ENCODE data around the gene RC3H2. TPM values are rescaled to one million over a fixed set of nuclear protein-coding genes. Genes with fewer than 3 reads are reported as not detected.

RC3H2 gene
- 42.7 and 43.7 TPM in 2 replicates for total RNA-seq
- 17.8 and 22.3 TPM in 2 replicates for polyA plus RNA-seq

DNA sequence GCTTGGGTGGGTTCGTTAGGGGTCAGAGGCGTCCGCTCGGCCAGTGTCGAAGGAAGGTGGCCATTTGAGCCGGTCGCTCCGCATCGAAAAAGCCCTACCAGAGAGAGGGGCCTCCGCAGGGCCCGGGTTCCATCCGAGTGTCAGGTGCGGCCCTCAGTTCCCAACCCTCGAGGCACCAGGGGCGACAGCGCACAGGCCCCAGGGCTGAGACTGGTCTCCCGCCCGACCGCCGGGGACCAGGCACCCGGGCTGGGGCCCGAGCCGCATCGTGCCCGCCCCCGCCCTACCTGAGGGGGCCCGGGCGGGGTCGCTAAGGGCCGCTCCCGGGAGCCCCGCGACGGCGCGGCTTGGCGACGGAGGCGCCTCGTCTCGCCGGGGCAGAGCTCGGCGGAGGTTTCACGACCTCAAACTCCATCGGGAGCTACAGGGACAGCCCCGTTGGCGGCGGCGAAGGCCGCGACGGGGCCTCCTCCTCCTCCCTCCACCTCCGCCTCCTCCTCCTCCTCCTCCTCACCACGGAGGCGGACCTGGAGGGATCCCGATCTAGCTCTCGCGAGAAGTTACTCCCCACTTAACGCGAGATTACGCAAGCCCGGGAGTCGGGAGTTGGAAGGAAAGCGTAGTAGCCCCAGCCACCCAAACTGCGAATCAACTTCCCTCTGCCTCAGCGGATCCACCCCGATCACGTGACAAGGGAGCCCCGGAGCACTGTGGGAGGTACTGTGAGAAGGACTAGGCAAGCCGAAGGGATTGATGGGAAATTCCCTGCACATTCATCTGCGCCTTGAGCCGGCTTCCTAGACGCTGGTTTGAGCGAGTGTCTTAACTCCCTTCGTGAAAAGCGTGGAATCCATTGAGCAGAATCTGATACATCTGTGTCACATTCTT, at the start of gene RC3H2:
TSS of gene RC3H2 (minus strand) at position 537 of the 888 bp plus-strand sequence. CDS start 7,850 bp downstream, outside the sequence.
- 1% methylated on average over 52 of the region's 77 CpGs for WGBS (ENCODE audit: low lambda C conversion rate, missing lambda C conversion rate)

DNA sequence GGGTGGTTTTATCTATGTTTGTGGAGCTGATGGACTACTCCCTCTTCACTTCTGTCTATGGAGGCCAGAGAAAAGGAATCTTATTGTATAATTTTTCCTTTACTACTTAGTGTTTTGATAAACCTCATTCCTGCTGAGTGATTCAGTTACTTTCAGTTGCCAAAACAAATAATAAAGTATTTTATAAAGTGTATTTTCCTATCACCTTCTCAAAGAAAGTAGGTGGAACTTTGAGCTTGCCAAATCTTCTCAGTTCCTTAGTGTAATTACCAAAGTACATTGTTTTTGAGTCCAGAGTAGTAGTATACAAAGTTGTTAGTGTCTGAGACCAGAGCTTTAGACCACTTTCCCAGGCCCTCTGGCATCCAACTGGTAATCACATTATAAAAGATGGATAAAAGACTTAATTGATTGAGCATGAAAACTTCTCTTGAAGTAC, 49.1 kb upstream of the RC3H2 start:
- peaks cover 88% of the 10 kb centered on the region for H3K79me2 ChIP-seq
- no peaks in the 10 kb centered on the region for H3K27me3 ChIP-seq
- peaks cover 54% of the 10 kb centered on the region for H4K20me1 ChIP-seq (ENCODE audit: insufficient read depth, poor library complexity, severe bottlenecking)
- TF ChIP-seq EZH2phosphoT487 (IDR thresholded peaks at IDR 0.05; ENCODE audit: low read depth, severe bottlenecking, unreplicated experiment): no peak
- TF ChIP-seq, protein P1, sequence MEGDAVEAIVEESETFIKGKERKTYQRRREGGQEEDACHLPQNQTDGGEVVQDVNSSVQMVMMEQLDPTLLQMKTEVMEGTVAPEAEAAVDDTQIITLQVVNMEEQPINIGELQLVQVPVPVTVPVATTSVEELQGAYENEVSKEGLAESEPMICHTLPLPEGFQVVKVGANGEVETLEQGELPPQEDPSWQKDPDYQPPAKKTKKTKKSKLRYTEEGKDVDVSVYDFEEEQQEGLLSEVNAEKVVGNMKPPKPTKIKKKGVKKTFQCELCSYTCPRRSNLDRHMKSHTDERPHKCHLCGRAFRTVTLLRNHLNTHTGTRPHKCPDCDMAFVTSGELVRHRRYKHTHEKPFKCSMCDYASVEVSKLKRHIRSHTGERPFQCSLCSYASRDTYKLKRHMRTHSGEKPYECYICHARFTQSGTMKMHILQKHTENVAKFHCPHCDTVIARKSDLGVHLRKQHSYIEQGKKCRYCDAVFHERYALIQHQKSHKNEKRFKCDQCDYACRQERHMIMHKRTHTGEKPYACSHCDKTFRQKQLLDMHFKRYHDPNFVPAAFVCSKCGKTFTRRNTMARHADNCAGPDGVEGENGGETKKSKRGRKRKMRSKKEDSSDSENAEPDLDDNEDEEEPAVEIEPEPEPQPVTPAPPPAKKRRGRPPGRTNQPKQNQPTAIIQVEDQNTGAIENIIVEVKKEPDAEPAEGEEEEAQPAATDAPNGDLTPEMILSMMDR (IDR thresholded peaks at IDR 0.05; ENCODE audit: poor library complexity): no peak
- no peak for TF ChIP-seq EZH2 (IDR thresholded peaks at IDR 0.05; ENCODE audit: borderline replicate concordance)
- no peak overlapping the region for H2AFZ ChIP-seq
- H3K27ac ChIP-seq: peak overlapping the region; percentile 14
- DNase-seq (ENCODE audit: low spot score): no peak
- no peaks in the 10 kb centered on the region for H3K36me3 ChIP-seq (replicated peaks; ENCODE audit: insufficient read depth, low read depth)
- no peak overlapping the region for H3K4me2 ChIP-seq
- H3K4me1 ChIP-seq (ENCODE audit: insufficient read depth): peaks cover 9% of the 10 kb centered on the region
- no peaks in the 10 kb centered on the region for H3K9me2 ChIP-seq (replicated peaks; ENCODE audit: insufficient read depth)
- no peaks in the 10 kb centered on the region for H3K9me3 ChIP-seq (ENCODE audit: low read depth)
- H3K4me3 ChIP-seq: no peak overlapping the region

More for the DNA sequence above, at the start of gene RC3H2:
- Histone ChIP-seq H3K36me3 (replicated peaks; ENCODE audit: insufficient read depth, low read depth) (no peaks in the 10 kb centered on the region), H3K4me3 (peak within 1 kb of the TSS; percentile 60), H3K27me3 (no peaks in the 10 kb centered on the region), H4K20me1 (ENCODE audit: insufficient read depth, poor library complexity, severe bottlenecking) (peaks cover 10% of the 10 kb centered on the region), H3K4me2 (peak within 1 kb of the TSS; percentile 90), H3K9me2 (replicated peaks; ENCODE audit: insufficient read depth) (no peaks in the 10 kb centered on the region), H3K9me3 (ENCODE audit: low read depth) (no peaks in the 10 kb centered on the region), H2AFZ (peak within 1 kb of the TSS; percentile 63), H3K4me1 (ENCODE audit: insufficient read depth) (peaks cover 11% of the 10 kb centered on the region), H3K27ac (peak within 1 kb of the TSS; percentile 95), H3K79me2 (peaks cover 59% of the 10 kb centered on the region)
- no peak for TF ChIP-seq EZH2 (IDR thresholded peaks at IDR 0.05; ENCODE audit: borderline replicate concordance)
- TF ChIP-seq, protein P1 (IDR thresholded peaks at IDR 0.05; ENCODE audit: poor library complexity): no peak
- no peak for TF ChIP-seq EZH2phosphoT487 (IDR thresholded peaks at IDR 0.05; ENCODE audit: low read depth, severe bottlenecking, unreplicated experiment)
- peak; percentile 99 for DNase-seq (ENCODE audit: low spot score)

DNA sequence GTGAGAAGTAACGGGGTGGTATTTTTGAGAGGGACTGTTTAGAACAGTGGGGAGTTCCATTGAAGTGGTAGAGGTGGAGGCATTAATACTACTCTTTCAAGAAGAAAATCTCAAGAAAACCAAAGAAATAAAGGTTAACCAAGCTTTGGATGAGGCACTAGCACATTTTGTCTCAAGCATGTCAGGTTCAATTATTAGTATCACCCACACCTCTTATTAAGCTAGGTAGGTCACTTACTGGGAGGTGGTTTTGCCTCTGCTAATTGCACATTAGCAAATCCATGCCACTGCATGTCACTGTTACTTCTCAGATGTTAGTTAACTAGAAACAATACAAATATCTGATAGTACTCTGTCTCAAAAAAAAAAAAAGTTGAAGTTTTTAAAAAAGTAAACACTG, 45.9 kb upstream of the RC3H2 start:
- Histone ChIP-seq H3K9me2 (replicated peaks; ENCODE audit: insufficient read depth) (no peaks in the 10 kb centered on the region), H3K36me3 (replicated peaks; ENCODE audit: insufficient read depth, low read depth) (no peaks in the 10 kb centered on the region), H3K4me3 (no peak overlapping the region), H4K20me1 (ENCODE audit: insufficient read depth, poor library complexity, severe bottlenecking) (peaks cover 82% of the 10 kb centered on the region), H3K9me3 (ENCODE audit: low read depth) (no peaks in the 10 kb centered on the region), H2AFZ (no peak overlapping the region), H3K27me3 (no peaks in the 10 kb centered on the region), H3K79me2 (peaks cover 100% of the 10 kb centered on the region), H3K4me2 (no peak overlapping the region), H3K27ac (no peak overlapping the region), H3K4me1 (ENCODE audit: insufficient read depth) (peaks cover 16% of the 10 kb centered on the region)
- TF ChIP-seq EZH2phosphoT487 (IDR thresholded peaks at IDR 0.05; ENCODE audit: low read depth, severe bottlenecking, unreplicated experiment): no peak
- no peak for TF ChIP-seq EZH2 (IDR thresholded peaks at IDR 0.05; ENCODE audit: borderline replicate concordance)
- TF ChIP-seq, protein P1 (IDR thresholded peaks at IDR 0.05; ENCODE audit: poor library complexity): no peak
- DNase-seq (ENCODE audit: low spot score): no peak
- 100% methylated on average over 1 of the region's 1 CpG for WGBS (ENCODE audit: low lambda C conversion rate, missing lambda C conversion rate)

All from hepatocyte (in vitro differentiated cells).